ENCODE data around the gene RBM4B. TPM values are rescaled to one million over a fixed set of nuclear protein-coding genes. Genes with fewer than 3 reads are reported as not detected.

RBM4B gene
- total RNA-seq, 2 experiments from 2014 or later: 10.9 to 11.7 TPM

GRCh38 chr11:66718320-66718971, 40.8 kb upstream of the RBM4B start:
- peaks cover 9% of the 10 kb centered on the region for H3K4me1 Mint-ChIP-seq (ENCODE audit: low read depth)
- CTCF ChIA-PET: no interaction called here
- intact Hi-C loops (cut with micrococcal nuclease): no loop called here
- no peak for DNase-seq
- H3K9me3 Mint-ChIP-seq: no peaks in the 10 kb centered on the region
- peaks cover 37% of the 10 kb centered on the region for H3K27me3 Mint-ChIP-seq (ENCODE audit: low read depth)
- H3K4me3 Mint-ChIP-seq: no peak overlapping the region
- H3K27ac Mint-ChIP-seq: no peak overlapping the region
- no peaks in the 10 kb centered on the region for H3K36me3 Mint-ChIP-seq (ENCODE audit: low read depth)

- no peak overlapping the region for H3K27ac Mint-ChIP-seq
- no peaks in the 10 kb centered on the region for H3K9me3 Mint-ChIP-seq
- peaks cover 9% of the 10 kb centered on the region for H3K4me1 Mint-ChIP-seq (ENCODE audit: low read depth)
- H3K4me3 Mint-ChIP-seq: no peak overlapping the region
- intact Hi-C loops (cut with micrococcal nuclease): no loop called here
- DNase-seq: no peak
- CTCF ChIA-PET: no interaction called here
- peaks cover 33% of the 10 kb centered on the region for H3K27me3 Mint-ChIP-seq (ENCODE audit: low read depth)
- H3K36me3 Mint-ChIP-seq (ENCODE audit: low read depth): no peaks in the 10 kb centered on the region
Measured at GRCh38 chr11:66717925-66718319, 40.2 kb upstream of the RBM4B start.

- H3K27me3 Mint-ChIP-seq (ENCODE audit: low read depth): peaks cover 30% of the 10 kb centered on the region
- CTCF ChIA-PET: no interaction called here
Measured at GRCh38 chr11:66716996-66717395, 39.3 kb upstream of the RBM4B start.

GRCh38 chr11:66715346-66716085, 37.8 kb upstream of the RBM4B start:
- Mint-ChIP-seq H3K36me3 (ENCODE audit: low read depth) (no peaks in the 10 kb centered on the region), H3K4me3 (no peak overlapping the region), H3K9me3 (no peaks in the 10 kb centered on the region), H3K27me3 (ENCODE audit: low read depth) (peaks cover 26% of the 10 kb centered on the region), H3K4me1 (ENCODE audit: low read depth) (peaks cover 8% of the 10 kb centered on the region), H3K27ac (no peak overlapping the region)
- intact Hi-C loops (cut with micrococcal nuclease): no loop called here
- CTCF ChIA-PET: no interaction called here
- DNase-seq: no peak

More at GRCh38 chr11:66716996-66717395, 39.3 kb upstream of the RBM4B start:
- Mint-ChIP-seq H3K4me1 (ENCODE audit: low read depth) (peaks cover 9% of the 10 kb centered on the region), H3K27ac (no peak overlapping the region), H3K4me3 (no peak overlapping the region), H3K36me3 (ENCODE audit: low read depth) (no peaks in the 10 kb centered on the region), H3K9me3 (no peaks in the 10 kb centered on the region)
- intact Hi-C loops (cut with micrococcal nuclease): no loop called here
- no peak for DNase-seq

GRCh38 chr11:66713746-66714480, 36.2 kb upstream of the RBM4B start:
- H3K4me1 Mint-ChIP-seq (ENCODE audit: low read depth): no peaks in the 10 kb centered on the region
- intact Hi-C loops (cut with micrococcal nuclease): no loop called here
- no peaks in the 10 kb centered on the region for H3K9me3 Mint-ChIP-seq
- H3K4me3 Mint-ChIP-seq: no peak overlapping the region
- CTCF ChIA-PET: interaction anchor here (1.1 kb wide), 1 partner anchor 120 kb away, joined by 3 read pairs; no protein-coding TSS in a partner anchor
- no peak for DNase-seq
- H3K36me3 Mint-ChIP-seq (ENCODE audit: low read depth): no peaks in the 10 kb centered on the region
- H3K27ac Mint-ChIP-seq: no peak overlapping the region
- peaks cover 17% of the 10 kb centered on the region for H3K27me3 Mint-ChIP-seq (ENCODE audit: low read depth)

GRCh38 chr11:66710384-66710930, 32.8 kb upstream of the RBM4B start:
- Mint-ChIP-seq H3K27me3 (ENCODE audit: low read depth) (peaks cover 3% of the 10 kb centered on the region), H3K9me3 (no peaks in the 10 kb centered on the region), H3K36me3 (ENCODE audit: low read depth) (no peaks in the 10 kb centered on the region), H3K27ac (no peak overlapping the region), H3K4me3 (no peak overlapping the region), H3K4me1 (ENCODE audit: low read depth) (no peaks in the 10 kb centered on the region)
- intact Hi-C loops (cut with micrococcal nuclease): no loop called here
- no peak for DNase-seq
- CTCF ChIA-PET: no interaction called here

- Mint-ChIP-seq H3K27ac (no peak overlapping the region), H3K27me3 (ENCODE audit: low read depth) (no peaks in the 10 kb centered on the region), H3K36me3 (ENCODE audit: low read depth) (no peaks in the 10 kb centered on the region), H3K4me1 (ENCODE audit: low read depth) (no peaks in the 10 kb centered on the region), H3K4me3 (no peak overlapping the region), H3K9me3 (no peaks in the 10 kb centered on the region)
- DNase-seq: no peak
- CTCF ChIA-PET: no interaction called here
- intact Hi-C loops (cut with micrococcal nuclease): no loop called here
Measured at GRCh38 chr11:66708701-66709100, 31.0 kb upstream of the RBM4B start.

GRCh38 chr11:66708094-66708493, 30.4 kb upstream of the RBM4B start:
- H3K9me3 Mint-ChIP-seq: no peaks in the 10 kb centered on the region
- H3K4me3 Mint-ChIP-seq: no peak overlapping the region
- H3K4me1 Mint-ChIP-seq (ENCODE audit: low read depth): no peaks in the 10 kb centered on the region
- no peak overlapping the region for H3K27ac Mint-ChIP-seq
- H3K27me3 Mint-ChIP-seq (ENCODE audit: low read depth): no peaks in the 10 kb centered on the region
- CTCF ChIA-PET: no interaction called here
- no peak for DNase-seq
- no peaks in the 10 kb centered on the region for H3K36me3 Mint-ChIP-seq (ENCODE audit: low read depth)
- intact Hi-C loops (cut with micrococcal nuclease): no loop called here

- Mint-ChIP-seq H3K4me3 (no peak overlapping the region), H3K27me3 (ENCODE audit: low read depth) (no peaks in the 10 kb centered on the region), H3K27ac (no peak overlapping the region), H3K36me3 (ENCODE audit: low read depth) (no peaks in the 10 kb centered on the region), H3K4me1 (ENCODE audit: low read depth) (no peaks in the 10 kb centered on the region), H3K9me3 (no peaks in the 10 kb centered on the region)
- DNase-seq: no peak
- CTCF ChIA-PET: interaction anchor here (0.6 kb wide), 1 partner anchor 1691 kb away, joined by 3 read pairs; no protein-coding TSS in a partner anchor
- intact Hi-C loops (cut with micrococcal nuclease): no loop called here
Measured at GRCh38 chr11:66707486-66707885, 29.8 kb upstream of the RBM4B start.

- H3K27me3 Mint-ChIP-seq (ENCODE audit: low read depth): no peaks in the 10 kb centered on the region
- intact Hi-C loops (cut with micrococcal nuclease): no loop called here
- H3K27ac Mint-ChIP-seq: no peak overlapping the region
- H3K4me1 Mint-ChIP-seq (ENCODE audit: low read depth): no peaks in the 10 kb centered on the region
- CTCF ChIA-PET: interaction anchor here (0.6 kb wide), 1 partner anchor 1691 kb away, joined by 3 read pairs; no protein-coding TSS in a partner anchor
- no peaks in the 10 kb centered on the region for H3K36me3 Mint-ChIP-seq (ENCODE audit: low read depth)
- DNase-seq: no peak
- H3K9me3 Mint-ChIP-seq: no peaks in the 10 kb centered on the region
- no peak overlapping the region for H3K4me3 Mint-ChIP-seq
Measured at GRCh38 chr11:66706989-66707388, 29.3 kb upstream of the RBM4B start.

- H3K27me3 Mint-ChIP-seq (ENCODE audit: low read depth): no peaks in the 10 kb centered on the region
- no peaks in the 10 kb centered on the region for H3K4me1 Mint-ChIP-seq (ENCODE audit: low read depth)
- CTCF ChIA-PET: interaction anchor here (0.6 to 1.4 kb wide), 3 partner anchors 10 to 102 kb away, joined by 3 to 4 read pairs (median 3); no protein-coding TSS in a partner anchor
- H3K9me3 Mint-ChIP-seq: no peaks in the 10 kb centered on the region
- no peaks in the 10 kb centered on the region for H3K36me3 Mint-ChIP-seq (ENCODE audit: low read depth)
- intact Hi-C loops (cut with micrococcal nuclease): no loop called here
- H3K27ac Mint-ChIP-seq: no peak overlapping the region
- no peak overlapping the region for H3K4me3 Mint-ChIP-seq
- DNase-seq: no peak
Measured at GRCh38 chr11:66705587-66706335, 28.1 kb upstream of the RBM4B start.
